HFFc6 (cell line): Measurements from ENCODE around the gene ZNF652. TPM values are rescaled to one million over a fixed set of nuclear protein-coding genes. Genes with fewer than 3 reads are reported as not detected.
A peak's percentile ranks its signal among the peaks of the same experiment; 100 is the strongest.

Source experiments
- DNase-seq: peaks from one replicate; pipeline ENCODE4 v3.0.0-alpha.2; 2018
- H3K27ac Mint-ChIP-seq: 2 replicates; pipeline ENCODE4 v1.8.0; 2020; ENCODE audit warnings: mild to moderate bottlenecking, mixed read lengths
- H3K27me3 Mint-ChIP-seq: 2 replicates; pipeline ENCODE4 v1.8.0; 2021; ENCODE audit warnings: mild to moderate bottlenecking, moderate library complexity, mixed read lengths; ENCODE audit not compliant: insufficient read depth
- H3K36me3 Mint-ChIP-seq: 2 replicates; pipeline ENCODE4 v1.8.0; 2021; ENCODE audit warnings: low read depth, mixed read lengths
- H3K4me1 Mint-ChIP-seq: 2 replicates; pipeline ENCODE4 v1.8.0; 2020; ENCODE audit warnings: low read depth, mixed read lengths
- H3K4me3 Mint-ChIP-seq: 2 replicates; pipeline ENCODE4 v1.8.0; 2020; ENCODE audit warnings: mild to moderate bottlenecking, moderate library complexity, mixed read lengths
- H3K9me3 Mint-ChIP-seq: 2 replicates; pipeline ENCODE4 v1.8.0; 2020; ENCODE audit warnings: mild to moderate bottlenecking, mixed read lengths
- CTCF ChIP-seq: fragments of 200-600 bp; sonication (generic); IDR thresholded peaks from 2 replicates; pipeline ENCODE4 v1.5.0; 2021; ENCODE audit warnings: antibody characterized with exemption, mild to moderate bottlenecking
- total RNA-seq, 6 experiments: library from RNA; stranded (reverse); fragmentation: NEBNext Ultra II Directional; extraction: Animal tissue kit (Norgen Biotek cat#: 25700); gene quantifications; 2 replicates in 1 of 6; 3 replicates in 5 of 6; pipeline ENCODE4 v1.2.3, GENCODE V29; 2021

Gene ZNF652
- total RNA-seq, 6 experiments from 2014 or later, result 12.0 to 15.5 (median 12.7) TPM

GRCh38 chr17:49404906-49405305, 42.9 kb upstream of the ZNF652 start:
- peaks cover 13% of the 10 kb centered on the region; the same call in 1 of the 2 replicates for H3K4me1 Mint-ChIP-seq
- DNase-seq, result peak; percentile 22
- no peaks in the 10 kb centered on the region for H3K9me3 Mint-ChIP-seq
- peaks cover 39% of the 10 kb centered on the region for H3K36me3 Mint-ChIP-seq
- H3K27me3 Mint-ChIP-seq, result peaks cover 1% of the 10 kb centered on the region; the same call in 1 of the 2 replicates
- H3K27ac Mint-ChIP-seq, result peak overlapping the region; percentile 28; the same call in 1 of the 2 replicates
- no peak for TF ChIP-seq CTCF
- H3K4me3 Mint-ChIP-seq, result no peak overlapping the region

GRCh38 chr17:49404361-49404760, 42.3 kb upstream of the ZNF652 start:
- peak overlapping the region; percentile 28; the same call in 1 of the 2 replicates for H3K27ac Mint-ChIP-seq
- peaks cover 13% of the 10 kb centered on the region; the same call in 1 of the 2 replicates for H3K4me1 Mint-ChIP-seq
- H3K4me3 Mint-ChIP-seq, result no peak overlapping the region
- H3K9me3 Mint-ChIP-seq, result no peaks in the 10 kb centered on the region
- H3K36me3 Mint-ChIP-seq, result peaks cover 39% of the 10 kb centered on the region
- H3K27me3 Mint-ChIP-seq, result peaks cover 1% of the 10 kb centered on the region; the same call in 1 of the 2 replicates
- no peak for DNase-seq
- no peak for TF ChIP-seq CTCF

DNA sequence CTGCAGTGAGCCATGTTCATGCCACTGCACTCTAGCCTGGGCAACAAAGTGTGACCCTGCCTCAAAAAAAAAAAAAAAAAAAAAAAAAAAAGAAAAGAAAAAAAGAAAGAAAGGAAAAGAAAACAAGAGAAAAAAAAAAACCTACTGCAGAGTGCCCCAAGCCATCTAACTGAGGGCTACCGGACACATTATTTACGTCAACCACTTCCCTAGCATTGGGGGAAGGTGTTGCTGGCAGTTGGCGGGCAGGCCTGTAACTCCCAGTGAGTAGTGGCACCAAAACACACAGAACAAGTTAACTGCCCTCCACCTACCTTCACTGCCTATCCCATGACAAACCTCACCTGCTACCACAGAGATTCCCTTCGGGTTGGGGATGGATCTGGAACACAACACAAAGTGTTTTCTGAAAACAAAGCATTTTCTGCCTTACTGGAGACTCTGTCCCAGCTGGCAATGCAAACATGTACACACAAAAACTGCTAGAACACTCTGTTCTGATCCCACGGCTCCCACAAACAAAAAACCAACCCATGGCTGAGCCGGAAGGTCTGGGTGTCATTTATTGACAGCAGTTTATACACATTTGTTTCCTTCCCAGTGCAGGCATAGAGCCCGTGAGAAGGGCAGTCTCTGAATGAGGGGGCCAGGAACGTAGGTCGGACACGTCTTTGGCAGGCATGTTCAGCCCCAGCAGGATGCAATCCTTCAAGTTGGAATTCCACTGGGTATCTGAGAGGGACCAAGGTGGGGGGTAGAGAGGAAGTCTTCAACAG, 41.7 kb upstream of the ZNF652 start:
- H3K36me3 Mint-ChIP-seq, result peaks cover 36% of the 10 kb centered on the region
- peaks cover 1% of the 10 kb centered on the region; the same call in 1 of the 2 replicates for H3K27me3 Mint-ChIP-seq
- no peaks in the 10 kb centered on the region for H3K9me3 Mint-ChIP-seq
- H3K4me3 Mint-ChIP-seq, result no peak overlapping the region
- TF ChIP-seq CTCF, result no peak
- H3K4me1 Mint-ChIP-seq, result peaks cover 13% of the 10 kb centered on the region; the same call in 1 of the 2 replicates
- H3K27ac Mint-ChIP-seq, result no peak overlapping the region
- DNase-seq, result no peak

DNA sequence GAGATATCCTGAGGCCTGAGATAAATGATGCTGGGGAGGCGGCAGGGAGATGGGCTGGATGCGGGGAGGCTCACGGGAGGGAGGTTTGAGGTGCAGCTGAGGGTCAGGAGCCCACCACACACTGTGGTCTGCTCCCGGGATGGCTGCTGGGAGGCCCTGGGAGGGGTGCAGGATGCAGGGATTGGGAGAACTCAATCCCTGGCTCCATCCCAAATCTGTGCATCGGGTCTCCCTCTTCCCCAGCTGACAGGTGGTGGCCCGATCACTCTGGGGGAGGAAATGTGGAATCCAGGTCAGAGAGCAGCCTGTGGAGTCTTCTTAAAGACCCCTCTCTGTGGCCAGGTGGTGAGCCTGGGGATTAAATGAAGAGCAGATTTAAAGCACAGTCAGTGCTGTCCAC, 40.7 kb upstream of the ZNF652 start:
- Mint-ChIP-seq H3K27ac (no peak overlapping the region), H3K27me3 (peaks cover 1% of the 10 kb centered on the region; the same call in 1 of the 2 replicates), H3K36me3 (peaks cover 26% of the 10 kb centered on the region), H3K9me3 (no peaks in the 10 kb centered on the region), H3K4me1 (peaks cover 6% of the 10 kb centered on the region; the same call in 1 of the 2 replicates), H3K4me3 (no peak overlapping the region)
- no peak for DNase-seq
- no peak for TF ChIP-seq CTCF

DNA sequence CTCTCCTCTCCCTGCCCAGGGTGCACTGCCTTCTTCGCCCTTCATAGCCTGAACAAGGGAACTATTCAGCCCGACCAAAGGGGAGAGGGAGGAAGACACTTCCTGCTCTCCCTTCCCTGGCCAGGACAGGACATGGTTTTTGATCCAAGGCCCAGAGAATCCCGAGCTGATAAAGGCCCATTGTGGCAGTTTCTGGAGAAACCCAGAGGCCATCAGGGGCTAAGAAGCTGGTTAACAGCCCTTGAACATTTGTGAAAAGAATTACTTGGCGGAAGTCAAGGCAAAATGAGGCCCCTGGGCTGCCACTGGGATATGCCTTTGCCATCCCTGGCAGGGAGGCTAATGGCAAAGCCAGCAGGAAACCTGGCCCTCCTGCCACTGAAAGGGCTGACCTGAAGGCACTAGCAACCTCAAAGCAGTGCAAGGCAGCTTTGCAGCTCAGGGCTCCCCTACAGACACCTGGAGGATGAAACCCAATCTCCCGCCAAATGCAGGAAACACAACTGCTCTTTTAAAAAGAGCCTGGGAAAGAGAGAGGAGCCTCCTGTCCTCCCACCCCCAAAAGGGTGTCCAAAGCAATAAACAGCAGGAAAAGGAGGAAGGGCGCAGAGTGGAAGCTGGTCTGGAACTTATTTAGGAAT, 40.0 kb upstream of the ZNF652 start:
- Mint-ChIP-seq H3K4me1 (peaks cover 6% of the 10 kb centered on the region; the same call in 1 of the 2 replicates), H3K36me3 (peaks cover 23% of the 10 kb centered on the region), H3K4me3 (no peak overlapping the region), H3K27me3 (peaks cover 1% of the 10 kb centered on the region; the same call in 1 of the 2 replicates), H3K9me3 (no peaks in the 10 kb centered on the region), H3K27ac (no peak overlapping the region)
- no peak for DNase-seq
- TF ChIP-seq CTCF, result no peak
